GM12873 (cell line): ENCODE measurements around the gene PTGFRN.
A peak's percentile ranks its signal among the peaks of the same experiment; 100 is the strongest.

Experiments used
- CTCF ChIP-seq: IDR thresholded peaks from 2 replicates; pipeline ENCODE4 v1.5.1; 2012; ENCODE audit warnings: low read depth, mild to moderate bottlenecking, moderate library complexity, low read length, control low read depth; ENCODE audit not compliant: insufficient read depth; ENCODE audit errors: missing control alignments

The PTGFRN gene

DNA sequence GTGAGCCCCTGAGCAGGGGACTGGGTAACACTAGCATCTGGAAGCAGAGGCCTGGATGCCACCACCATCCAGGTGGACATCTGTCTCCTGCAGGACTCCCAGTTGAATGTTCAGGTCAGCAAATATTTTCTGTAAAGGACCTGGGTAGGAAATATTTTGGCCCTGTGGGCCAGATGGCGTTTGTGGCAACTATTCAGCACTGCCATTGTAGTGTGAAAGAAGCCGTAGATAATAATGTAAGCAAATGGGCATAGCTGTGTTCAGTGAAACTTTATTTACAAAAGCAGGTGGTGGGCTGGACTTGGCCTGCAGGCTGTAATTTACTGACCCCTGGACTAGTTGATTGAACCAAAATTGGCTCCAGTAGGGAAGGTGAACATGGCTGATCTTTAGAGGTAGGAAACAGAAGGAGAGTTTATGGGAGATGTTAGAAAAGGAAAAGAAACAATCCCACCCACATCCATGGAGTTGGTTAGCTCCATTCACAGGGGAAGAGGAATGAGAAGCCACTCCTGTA lies 71.9 kb downstream of the PTGFRN start:
- TF ChIP-seq CTCF = no peak

DNA sequence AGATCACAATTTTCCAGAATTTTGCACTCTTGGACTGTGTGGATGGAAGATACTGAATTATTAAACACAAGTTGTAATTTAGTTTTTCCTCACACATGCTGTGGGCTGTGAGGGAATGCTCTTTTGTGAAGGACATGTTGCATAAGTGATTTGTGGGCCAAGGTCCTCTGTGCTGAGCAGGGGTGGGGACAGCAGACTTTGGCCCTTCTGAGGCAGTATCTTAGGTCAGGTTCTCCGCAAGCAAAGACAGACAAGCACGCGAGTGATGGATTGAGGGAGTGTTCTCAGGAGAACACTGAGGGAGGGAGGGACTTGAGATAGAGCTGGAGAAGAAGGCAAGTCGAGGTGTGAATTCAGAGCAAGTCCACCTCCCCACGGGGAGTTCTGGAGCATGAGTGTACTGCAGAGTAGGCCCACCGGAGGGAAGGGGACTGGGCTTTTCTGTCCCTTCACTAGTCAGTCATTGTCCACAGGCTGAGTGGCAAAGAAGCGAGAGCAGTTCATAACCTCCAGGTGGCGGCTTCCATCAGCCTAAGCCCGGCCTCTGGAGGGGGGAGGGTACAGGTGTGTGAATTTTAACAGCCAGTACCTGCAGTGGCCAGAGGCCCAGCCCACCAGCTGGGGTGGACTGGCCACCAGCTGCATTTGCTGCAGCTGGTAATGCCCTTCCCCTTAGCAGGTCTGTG lies 72.7 kb downstream of the PTGFRN start:
- peak; percentile 22 for TF ChIP-seq CTCF

GRCh38 chr1:116983112-116983511 lies 73.4 kb downstream of the PTGFRN start:
- no peak for TF ChIP-seq CTCF

DNA sequence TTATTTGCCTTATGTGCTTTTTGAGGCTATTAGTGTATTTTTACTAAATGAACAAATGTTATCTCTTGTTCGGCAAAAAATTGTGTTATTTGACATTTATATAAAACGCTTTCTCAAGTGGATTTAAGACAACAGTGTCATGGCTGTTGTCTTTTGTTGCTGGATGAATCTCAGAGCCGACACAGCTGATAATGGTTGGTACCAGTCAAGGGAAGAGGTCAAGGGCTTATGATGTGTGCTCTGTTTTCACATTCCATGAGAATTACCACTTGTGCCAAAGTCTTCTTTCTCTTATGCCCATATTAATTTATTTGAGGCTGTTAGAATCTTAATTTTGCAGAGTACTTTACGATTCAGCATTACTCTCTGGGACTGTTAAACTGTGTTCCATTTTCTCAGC lies 74.0 kb downstream of the PTGFRN start:
- no peak for TF ChIP-seq CTCF

DNA sequence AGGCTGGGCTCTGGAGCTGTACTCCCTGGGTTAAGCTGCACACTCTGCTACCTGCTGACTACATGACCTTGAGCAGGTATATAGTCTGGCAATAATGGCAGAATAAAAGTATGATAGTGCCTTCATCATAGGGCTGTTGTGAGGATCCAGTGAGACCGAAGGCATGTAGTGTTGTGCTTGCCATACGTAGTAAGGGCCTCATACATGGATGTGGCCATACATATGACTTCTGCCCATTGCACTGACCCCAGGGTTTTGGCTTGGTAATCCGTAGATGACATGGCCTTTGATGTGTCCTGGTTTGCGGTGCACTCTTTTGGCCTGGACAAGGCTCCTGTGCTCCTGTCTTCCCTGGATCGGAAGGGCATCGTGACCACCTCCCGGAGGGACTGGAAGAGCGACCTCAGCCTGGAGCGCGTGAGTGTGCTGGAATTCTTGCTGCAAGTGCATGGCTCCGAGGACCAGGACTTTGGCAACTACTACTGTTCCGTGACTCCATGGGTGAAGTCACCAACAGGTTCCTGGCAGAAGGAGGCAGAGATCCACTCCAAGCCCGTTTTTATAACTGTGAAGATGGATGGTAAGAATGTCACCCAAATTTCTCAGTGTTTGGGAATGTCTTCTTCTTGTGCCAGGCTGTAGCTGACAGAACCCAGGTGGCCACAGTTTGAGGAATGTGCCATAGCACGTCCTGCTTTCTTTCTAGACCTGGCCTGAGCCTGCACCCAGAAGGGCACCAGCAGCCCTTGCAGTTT lies 74.9 kb downstream of the PTGFRN start:
- TF ChIP-seq CTCF = no peak

DNA sequence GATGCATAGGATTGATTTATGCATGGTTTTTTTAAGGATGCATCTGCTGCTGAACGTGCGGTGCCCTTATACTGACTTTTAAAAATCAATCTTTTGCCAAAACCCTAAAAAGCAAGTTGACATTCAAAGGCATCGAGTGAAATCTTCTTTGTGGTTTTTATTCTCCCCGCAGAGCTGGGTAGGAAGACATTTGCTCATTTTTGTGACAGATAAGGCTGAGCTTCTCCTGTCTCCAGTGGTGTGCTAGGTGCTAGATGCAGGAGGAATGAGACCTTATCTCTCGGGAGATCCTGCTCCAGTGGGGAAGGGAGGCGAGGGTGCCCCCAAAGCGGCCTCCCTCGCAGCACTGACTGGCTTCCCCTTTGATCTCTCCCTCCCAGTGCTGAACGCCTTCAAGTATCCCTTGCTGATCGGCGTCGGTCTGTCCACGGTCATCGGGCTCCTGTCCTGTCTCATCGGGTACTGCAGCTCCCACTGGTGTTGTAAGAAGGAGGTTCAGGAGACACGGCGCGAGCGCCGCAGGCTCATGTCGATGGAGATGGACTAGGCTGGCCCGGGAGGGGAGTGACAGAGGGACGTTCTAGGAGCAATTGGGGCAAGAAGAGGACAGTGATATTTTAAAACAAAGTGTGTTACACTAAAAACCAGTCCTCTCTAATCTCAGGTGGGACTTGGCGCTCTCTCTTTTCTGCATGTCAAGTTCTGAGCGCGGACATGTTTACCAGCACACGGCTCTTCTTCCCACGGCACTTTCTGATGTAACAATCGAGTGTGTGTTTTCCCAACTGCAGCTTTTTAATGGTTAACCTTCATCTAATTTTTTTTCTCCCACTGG lies 76.9 kb downstream of the PTGFRN start:
- TF ChIP-seq CTCF = no peak

GRCh38 chr1:116987256-116987555 lies 77.5 kb downstream of the PTGFRN start:
- no peak for TF ChIP-seq CTCF
